KMS-11 (cell line): Measurements from ENCODE around the gene NIPAL4.
"Not testable (repeated sequence)": the region's sequence is repeated elsewhere in the genome, so short reads cannot be mapped to it uniquely, and the experiment has no call there.

Experiments
- H2AFZ ChIP-seq: fragments of 200-600 bp; sonication (generic); 2 replicates; pipeline ENCODE4 v1.6.1; 2016; ENCODE audit warnings: antibody characterized with exemption, mixed run types, low read depth
- H3K27ac ChIP-seq: fragments of 200-600 bp; sonication (generic); 2 replicates; pipeline ENCODE4 v1.6.1; 2016; ENCODE audit warnings: mild to moderate bottlenecking, mixed run types
- H3K27me3 ChIP-seq: fragments of 200-600 bp; sonication (generic); 2 replicates; pipeline ENCODE4 v1.6.1; 2017; ENCODE audit warnings: mild to moderate bottlenecking, low read depth, mixed run types, moderate library complexity; ENCODE audit not compliant: insufficient read depth
- H3K36me3 ChIP-seq: fragments of 200-600 bp; sonication (generic); 2 replicates; pipeline ENCODE4 v1.6.1; 2017; ENCODE audit warnings: mild to moderate bottlenecking, mixed run types; ENCODE audit not compliant: insufficient read depth
- H3K4me1 ChIP-seq: fragments of 200-600 bp; sonication (generic); 2 replicates; pipeline ENCODE4 v1.6.1; 2016; ENCODE audit warnings: mild to moderate bottlenecking, low read depth, mixed run types; ENCODE audit not compliant: poor library complexity, severe bottlenecking
- H3K4me2 ChIP-seq: fragments of 200-600 bp; sonication (generic); 2 replicates; pipeline ENCODE4 v1.7.0; 2016; ENCODE audit warnings: mild to moderate bottlenecking, mixed run types
- H3K4me3 ChIP-seq: fragments of 200-600 bp; sonication (generic); IDR thresholded peaks from 2 replicates; pipeline ENCODE4 v1.6.1; 2017; ENCODE audit warnings: low read depth, low read length, mixed read lengths; ENCODE audit not compliant: insufficient read depth
- H3K79me2 ChIP-seq: fragments of 200-600 bp; sonication (generic); 2 replicates; pipeline ENCODE4 v1.6.1; 2016; ENCODE audit warnings: low read depth, mixed run types; ENCODE audit not compliant: insufficient read depth
- H3K9ac ChIP-seq: fragments of 200-600 bp; sonication (generic); 2 replicates; pipeline ENCODE4 v1.6.1; 2016; ENCODE audit warnings: mild to moderate bottlenecking, mixed run types
- H4K20me1 ChIP-seq: fragments of 200-600 bp; sonication (generic); 2 replicates; pipeline ENCODE4 v1.6.1; 2016; ENCODE audit warnings: mild to moderate bottlenecking, mixed run types; ENCODE audit not compliant: insufficient read depth
- TF ChIP-seq, protein P1 (sequence below): fragments of 200-600 bp; sonication (generic); conservative IDR thresholded peaks from 2 replicates; pipeline ENCODE4 v1.6.1; 2017; ENCODE audit warnings: low read depth, mild to moderate bottlenecking, antibody characterized with exemption, low read length, moderate library complexity, mixed read lengths

The NIPAL4 gene

GRCh38 chr5:157479612-157480510 is 19.8 kb downstream of the NIPAL4 start:
- H3K4me3 ChIP-seq, result no peak overlapping the region
- no peak overlapping the region for H3K9ac ChIP-seq
- H3K79me2 ChIP-seq, result no peaks in the 10 kb centered on the region
- no peaks in the 10 kb centered on the region for H3K4me1 ChIP-seq
- no peaks in the 10 kb centered on the region for H4K20me1 ChIP-seq
- H2AFZ ChIP-seq, result no peak overlapping the region
- no peaks in the 10 kb centered on the region for H3K36me3 ChIP-seq
- TF ChIP-seq, protein P1, sequence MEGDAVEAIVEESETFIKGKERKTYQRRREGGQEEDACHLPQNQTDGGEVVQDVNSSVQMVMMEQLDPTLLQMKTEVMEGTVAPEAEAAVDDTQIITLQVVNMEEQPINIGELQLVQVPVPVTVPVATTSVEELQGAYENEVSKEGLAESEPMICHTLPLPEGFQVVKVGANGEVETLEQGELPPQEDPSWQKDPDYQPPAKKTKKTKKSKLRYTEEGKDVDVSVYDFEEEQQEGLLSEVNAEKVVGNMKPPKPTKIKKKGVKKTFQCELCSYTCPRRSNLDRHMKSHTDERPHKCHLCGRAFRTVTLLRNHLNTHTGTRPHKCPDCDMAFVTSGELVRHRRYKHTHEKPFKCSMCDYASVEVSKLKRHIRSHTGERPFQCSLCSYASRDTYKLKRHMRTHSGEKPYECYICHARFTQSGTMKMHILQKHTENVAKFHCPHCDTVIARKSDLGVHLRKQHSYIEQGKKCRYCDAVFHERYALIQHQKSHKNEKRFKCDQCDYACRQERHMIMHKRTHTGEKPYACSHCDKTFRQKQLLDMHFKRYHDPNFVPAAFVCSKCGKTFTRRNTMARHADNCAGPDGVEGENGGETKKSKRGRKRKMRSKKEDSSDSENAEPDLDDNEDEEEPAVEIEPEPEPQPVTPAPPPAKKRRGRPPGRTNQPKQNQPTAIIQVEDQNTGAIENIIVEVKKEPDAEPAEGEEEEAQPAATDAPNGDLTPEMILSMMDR, result no peak
- H3K27ac ChIP-seq, result no peak overlapping the region
- no peak overlapping the region for H3K4me2 ChIP-seq
- H3K27me3 ChIP-seq, result no peaks in the 10 kb centered on the region

GRCh38 chr5:157481265-157481664 is 21.3 kb downstream of the NIPAL4 start:
- TF ChIP-seq, protein P1, result no peak
- H3K36me3 ChIP-seq, result no peaks in the 10 kb centered on the region

DNA sequence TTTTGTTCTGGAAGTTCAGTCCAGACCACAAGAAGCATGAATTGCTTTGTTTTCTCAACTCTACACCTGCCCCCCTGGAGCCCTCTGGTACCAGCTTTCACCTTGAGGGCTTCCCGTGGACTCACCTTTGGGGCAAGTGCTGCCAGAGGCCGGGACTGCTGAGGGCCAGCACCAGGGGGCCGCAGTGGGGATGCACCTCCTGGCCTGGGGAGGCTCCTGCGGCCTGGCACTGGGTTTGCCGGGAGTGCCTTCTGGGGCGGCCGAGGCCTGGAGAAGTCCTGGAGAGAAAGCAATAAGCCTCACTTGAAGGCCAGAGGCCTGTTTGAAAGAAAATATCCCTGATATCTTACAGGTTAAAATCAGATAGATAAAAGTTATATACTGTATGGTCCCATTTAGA is 21.7 kb downstream of the NIPAL4 start:
- TF ChIP-seq, protein P1, result no peak
- Histone ChIP-seq H3K27ac (no peak overlapping the region), H3K79me2 (no peaks in the 10 kb centered on the region), H3K4me2 (no peak overlapping the region), H3K9ac (no peak overlapping the region), H4K20me1 (no peaks in the 10 kb centered on the region), H3K4me3 (no peak overlapping the region), H3K27me3 (no peaks in the 10 kb centered on the region), H3K36me3 (no peaks in the 10 kb centered on the region), H3K4me1 (no peaks in the 10 kb centered on the region), H2AFZ (no peak overlapping the region)

More at GRCh38 chr5:157481265-157481664, 21.3 kb downstream of the NIPAL4 start:
- Histone ChIP-seq H3K9ac (no peak overlapping the region), H3K27me3 (no peaks in the 10 kb centered on the region), H3K79me2 (no peaks in the 10 kb centered on the region), H4K20me1 (no peaks in the 10 kb centered on the region), H3K27ac (no peak overlapping the region), H3K4me3 (no peak overlapping the region), H3K4me2 (no peak overlapping the region), H2AFZ (no peak overlapping the region), H3K4me1 (no peaks in the 10 kb centered on the region)

GRCh38 chr5:157482702-157483101 is 22.7 kb downstream of the NIPAL4 start:
- not testable (repeated sequence) for H3K4me2 ChIP-seq, H2AFZ ChIP-seq, H3K27me3 ChIP-seq, H3K9ac ChIP-seq, H3K4me1 ChIP-seq, H3K4me3 ChIP-seq, H3K79me2 ChIP-seq, H3K27ac ChIP-seq, H4K20me1 ChIP-seq, H3K36me3 ChIP-seq

GRCh38 chr5:157484768-157485167 is 24.8 kb downstream of the NIPAL4 start:
- no peak overlapping the region for H3K4me3 ChIP-seq
- no peaks in the 10 kb centered on the region for H3K4me1 ChIP-seq
- no peak overlapping the region for H3K4me2 ChIP-seq
- no peaks in the 10 kb centered on the region for H3K27me3 ChIP-seq
- H2AFZ ChIP-seq, result no peak overlapping the region
- no peak overlapping the region for H3K27ac ChIP-seq
- no peak overlapping the region for H3K9ac ChIP-seq
- no peaks in the 10 kb centered on the region for H3K79me2 ChIP-seq
- TF ChIP-seq, protein P1, result no peak
- H3K36me3 ChIP-seq, result no peaks in the 10 kb centered on the region
- H4K20me1 ChIP-seq, result no peaks in the 10 kb centered on the region
